ENCODE measurements around the gene CBR1.
"Not testable (repeated sequence)": the region's sequence is repeated elsewhere in the genome, so short reads cannot be mapped to it uniquely, and the experiment has no call there.

Gene CBR1

DNA sequence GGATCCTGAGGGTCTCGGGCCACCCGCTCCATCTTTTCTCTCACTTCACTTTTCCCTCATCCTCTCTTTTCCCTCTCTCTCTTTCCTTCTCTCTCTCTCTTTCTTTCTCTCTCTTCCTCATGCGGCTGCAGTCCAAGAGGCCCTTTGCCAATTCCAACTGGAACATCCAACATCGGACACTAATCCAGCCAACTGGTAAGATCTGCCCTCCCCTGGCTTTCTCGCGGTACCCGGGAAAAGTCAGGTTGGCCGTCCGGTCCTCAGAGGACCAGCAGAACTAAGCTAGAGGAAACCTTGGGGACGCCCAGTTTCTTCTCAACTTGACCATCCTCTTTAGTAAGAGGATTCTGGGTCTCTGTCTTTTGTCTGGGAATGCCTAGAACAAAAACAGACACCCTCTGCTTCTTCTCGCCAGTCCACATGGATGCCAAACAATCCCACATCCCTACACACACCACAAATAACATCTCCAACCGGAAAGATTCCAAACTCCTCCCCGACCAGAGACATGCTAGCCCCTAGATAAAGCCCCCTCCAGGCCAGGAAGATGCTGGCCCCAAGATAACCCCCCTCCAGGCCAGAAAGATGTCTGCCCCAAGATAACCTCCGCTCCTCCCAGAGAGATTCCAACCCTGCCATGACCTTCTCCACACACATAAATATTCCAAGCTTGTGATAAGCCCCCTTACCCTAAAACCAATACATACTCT is 6.3 kb upstream of the CBR1 start:
- DNase-seq (ENCODE audit: extremely low read depth, low read depth): no peak
- TF ChIP-seq, protein P1, sequence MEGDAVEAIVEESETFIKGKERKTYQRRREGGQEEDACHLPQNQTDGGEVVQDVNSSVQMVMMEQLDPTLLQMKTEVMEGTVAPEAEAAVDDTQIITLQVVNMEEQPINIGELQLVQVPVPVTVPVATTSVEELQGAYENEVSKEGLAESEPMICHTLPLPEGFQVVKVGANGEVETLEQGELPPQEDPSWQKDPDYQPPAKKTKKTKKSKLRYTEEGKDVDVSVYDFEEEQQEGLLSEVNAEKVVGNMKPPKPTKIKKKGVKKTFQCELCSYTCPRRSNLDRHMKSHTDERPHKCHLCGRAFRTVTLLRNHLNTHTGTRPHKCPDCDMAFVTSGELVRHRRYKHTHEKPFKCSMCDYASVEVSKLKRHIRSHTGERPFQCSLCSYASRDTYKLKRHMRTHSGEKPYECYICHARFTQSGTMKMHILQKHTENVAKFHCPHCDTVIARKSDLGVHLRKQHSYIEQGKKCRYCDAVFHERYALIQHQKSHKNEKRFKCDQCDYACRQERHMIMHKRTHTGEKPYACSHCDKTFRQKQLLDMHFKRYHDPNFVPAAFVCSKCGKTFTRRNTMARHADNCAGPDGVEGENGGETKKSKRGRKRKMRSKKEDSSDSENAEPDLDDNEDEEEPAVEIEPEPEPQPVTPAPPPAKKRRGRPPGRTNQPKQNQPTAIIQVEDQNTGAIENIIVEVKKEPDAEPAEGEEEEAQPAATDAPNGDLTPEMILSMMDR (IDR thresholded peaks at IDR 0.05; ENCODE audit: low read depth, low read length): no peak

DNA sequence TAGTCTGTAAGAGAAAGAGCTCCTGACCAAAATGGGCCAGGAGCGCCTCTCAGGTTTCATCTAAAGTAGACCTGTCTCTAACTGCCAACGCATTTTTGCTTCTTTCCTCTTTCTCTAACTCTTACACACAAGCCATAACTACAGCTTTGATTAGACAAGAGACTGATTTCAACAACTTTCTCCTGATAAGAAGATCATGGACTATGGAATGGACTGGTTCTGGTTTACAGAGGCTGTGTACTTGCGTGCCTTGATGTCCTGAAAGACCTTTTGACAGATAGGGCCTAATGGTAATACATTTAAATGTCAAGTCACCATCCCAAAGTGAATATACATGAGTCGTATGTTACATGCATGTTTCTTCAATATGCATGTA is 5.8 kb upstream of the CBR1 start:
- DNase-seq (ENCODE audit: extremely low read depth, low read depth): no peak
- TF ChIP-seq, protein P1 (IDR thresholded peaks at IDR 0.05; ENCODE audit: low read depth, low read length): no peak

DNA sequence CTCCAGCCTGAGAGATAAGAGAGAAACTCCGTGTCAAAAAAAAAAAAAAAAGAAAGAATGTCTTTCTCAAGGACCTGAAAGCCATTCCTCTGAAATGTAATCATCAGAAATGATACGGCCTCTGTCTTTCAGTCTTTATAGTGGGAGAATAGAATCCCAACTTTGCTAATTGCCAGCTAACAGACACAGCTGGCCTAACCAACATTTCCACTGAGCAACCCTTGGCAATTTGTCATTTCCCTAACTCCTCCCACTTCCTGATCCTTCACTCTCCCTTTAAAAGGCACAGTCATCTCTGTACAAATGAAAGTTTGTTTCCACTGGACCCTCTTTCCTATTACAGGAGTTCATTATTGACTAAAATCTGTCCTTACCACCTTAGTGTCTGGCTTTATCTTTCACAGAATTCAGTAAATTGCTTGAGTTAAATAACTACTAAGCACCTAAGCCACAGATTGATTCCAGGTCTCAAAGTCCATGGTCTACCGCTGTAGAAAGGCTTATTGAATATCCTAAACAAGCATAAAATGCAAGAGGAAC is 4.3 kb upstream of the CBR1 start:
- no peak for DNase-seq (ENCODE audit: extremely low read depth, low read depth)
- TF ChIP-seq, protein P1 (IDR thresholded peaks at IDR 0.05; ENCODE audit: low read depth, low read length): no peak

DNA sequence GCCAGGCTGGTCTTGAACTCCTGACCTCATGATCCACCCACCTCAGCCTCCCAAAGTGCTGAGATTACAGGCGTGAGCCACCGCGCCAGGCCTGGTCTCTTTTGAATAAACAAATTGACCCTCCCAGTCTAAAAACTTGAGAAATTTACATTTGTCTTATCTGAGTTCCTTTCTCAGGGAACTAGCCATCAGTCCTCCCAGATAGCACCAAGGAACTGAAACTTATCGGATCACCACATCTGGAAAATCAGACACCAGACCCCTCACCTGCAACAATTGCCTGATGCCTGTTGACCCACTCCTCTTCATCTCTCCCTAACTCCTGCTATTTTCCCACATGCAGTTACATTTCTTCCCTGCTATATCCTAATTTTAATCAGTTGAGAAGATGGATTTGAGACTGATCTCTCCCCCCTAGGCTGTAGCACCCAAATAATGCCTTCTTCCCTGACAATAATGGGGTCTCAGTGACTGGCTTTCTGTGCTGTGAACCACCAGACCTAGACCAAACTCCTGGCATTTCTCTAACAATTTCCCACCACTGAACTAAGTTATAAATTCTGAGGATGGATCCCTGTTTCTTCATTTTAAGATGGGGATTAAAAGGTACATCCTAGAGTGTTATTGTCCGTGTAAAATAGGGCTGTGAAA is 951 bp upstream of the CBR1 start:
- no peak for DNase-seq (ENCODE audit: extremely low read depth, low read depth)
- TF ChIP-seq, protein P1 (IDR thresholded peaks at IDR 0.05; ENCODE audit: low read depth, low read length): no peak

DNA sequence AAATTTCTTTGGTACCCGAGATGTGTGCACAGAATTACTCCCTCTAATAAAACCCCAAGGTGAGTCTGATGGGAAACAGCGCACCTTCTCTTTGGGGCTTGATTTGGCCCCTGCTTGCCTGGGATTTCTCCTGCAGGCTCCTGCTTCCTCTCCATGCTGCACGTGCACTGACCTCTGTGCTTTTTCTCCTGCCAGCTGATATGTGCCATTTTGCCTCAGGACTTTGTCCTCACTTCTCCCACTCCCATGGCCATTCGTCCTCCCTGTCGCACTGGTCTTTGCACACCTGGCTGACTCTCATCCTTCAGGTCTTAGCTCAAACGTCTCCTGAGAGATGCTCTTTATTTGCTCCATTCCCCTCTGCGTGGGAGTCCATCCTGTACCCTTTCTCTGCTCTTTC is 1.2 kb downstream of the CBR1 start:
- TF ChIP-seq, protein P1 (IDR thresholded peaks at IDR 0.05; ENCODE audit: low read depth, low read length): no peak

DNA sequence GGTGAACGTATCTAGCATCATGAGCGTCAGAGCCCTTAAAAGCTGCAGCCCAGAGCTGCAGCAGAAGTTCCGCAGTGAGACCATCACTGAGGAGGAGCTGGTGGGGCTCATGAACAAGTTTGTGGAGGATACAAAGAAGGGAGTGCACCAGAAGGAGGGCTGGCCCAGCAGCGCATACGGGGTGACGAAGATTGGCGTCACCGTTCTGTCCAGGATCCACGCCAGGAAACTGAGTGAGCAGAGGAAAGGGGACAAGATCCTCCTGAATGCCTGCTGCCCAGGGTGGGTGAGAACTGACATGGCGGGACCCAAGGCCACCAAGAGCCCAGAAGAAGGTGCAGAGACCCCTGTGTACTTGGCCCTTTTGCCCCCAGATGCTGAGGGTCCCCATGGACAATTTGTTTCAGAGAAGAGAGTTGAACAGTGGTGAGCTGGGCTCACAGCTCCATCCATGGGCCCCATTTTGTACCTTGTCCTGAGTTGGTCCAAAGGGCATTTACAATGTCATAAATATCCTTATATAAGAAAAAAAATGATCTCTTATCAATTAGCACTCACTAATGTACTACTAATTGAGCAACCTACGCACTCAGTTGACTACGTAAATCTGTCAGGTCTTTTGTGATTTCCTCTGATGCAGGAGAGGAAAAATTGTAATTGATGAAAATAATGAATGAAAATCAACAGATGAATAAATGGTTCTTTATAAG is 2.8 kb downstream of the CBR1 start:
- TF ChIP-seq, protein P1 (IDR thresholded peaks at IDR 0.05; ENCODE audit: low read depth, low read length): no peak

More for the DNA sequence above, 1.2 kb downstream of the CBR1 start:
- DNase-seq (ENCODE audit: extremely low read depth, low read depth): no peak

DNA sequence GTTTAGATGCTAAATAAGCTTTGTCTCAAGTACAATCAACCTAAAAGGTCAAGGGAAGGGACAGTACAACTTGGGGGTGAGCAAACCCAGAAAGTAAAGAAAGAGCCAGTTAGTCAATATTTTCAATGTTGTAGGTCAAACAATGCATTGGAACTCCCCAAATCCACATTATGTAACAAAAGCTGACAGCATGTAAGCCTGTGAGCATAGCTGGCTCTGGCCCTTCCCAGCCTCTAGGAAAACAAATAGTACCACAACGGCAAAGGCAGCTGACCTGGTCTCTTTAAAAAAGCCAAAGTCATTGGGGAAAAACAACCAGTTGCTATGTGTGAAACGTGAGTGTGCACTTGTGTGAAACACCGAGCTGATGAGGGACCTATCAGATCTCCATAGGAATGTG is 3.4 kb downstream of the CBR1 start:
- TF ChIP-seq, protein P1 (IDR thresholded peaks at IDR 0.05; ENCODE audit: low read depth, low read length): no peak
- DNase-seq (ENCODE audit: extremely low read depth, low read depth): no peak

More for the DNA sequence above, 2.8 kb downstream of the CBR1 start:
- DNase-seq (ENCODE audit: extremely low read depth, low read depth): no peak

DNA sequence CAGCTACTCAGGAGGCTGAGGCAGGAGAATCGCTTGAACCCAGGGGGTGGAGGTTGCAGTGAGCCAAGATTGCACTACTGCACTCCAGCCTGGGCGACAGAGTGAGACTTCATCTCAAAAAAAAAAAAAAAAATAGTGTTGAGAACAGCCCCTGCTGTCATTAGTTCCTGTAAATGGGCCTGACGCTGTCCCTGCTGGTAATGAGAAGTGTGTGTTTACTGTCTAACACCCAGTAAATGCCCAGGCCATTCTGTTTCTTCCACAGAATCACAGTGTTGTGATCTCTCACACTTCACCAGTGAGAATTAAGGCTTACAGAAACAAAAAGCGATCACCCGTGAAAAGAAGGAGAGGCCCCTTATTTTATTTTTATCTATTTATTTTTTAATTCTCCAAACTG is 4.1 kb downstream of the CBR1 start:
- not testable (repeated sequence) for DNase-seq (ENCODE audit: extremely low read depth, low read depth)
